Measurements from ENCODE around the gene C11orf42.

Gene C11orf42

GRCh38 chr11:6260207-6260726 lies 54.9 kb downstream of the C11orf42 start:
- DNase-seq: no peak

Data from NCI-H2081 (cell line).